HG03457 (cell line): ENCODE data around the gene NNT.
"Not testable (repeated sequence)": the region's sequence is repeated elsewhere in the genome, so short reads cannot be mapped to it uniquely, and the experiment has no call there.

Experiments
- ATAC-seq: cut with Tn5 transposase; IDR thresholded peaks from one replicate; pipeline ENCODE4 v1.9.1; 2021; ENCODE audit warnings: moderate number of reproducible peaks; ENCODE audit not compliant: unreplicated experiment

Gene NNT

GRCh38 chr5:43602461-43603343 is at the start of gene NNT:
Gene NNT (plus strand): TSS chr5:43603180. CDS start chr5:43609196, 6,016 bp downstream.
- ATAC-seq = peak; percentile 74

GRCh38 chr5:43553381-43553780 is 49.6 kb upstream of the NNT start:
- no peak for ATAC-seq

- ATAC-seq = no peak
Observed at GRCh38 chr5:43554497-43554896, 48.5 kb upstream of the NNT start.

GRCh38 chr5:43555895-43556606 is 46.9 kb upstream of the NNT start:
- ATAC-seq = no peak

GRCh38 chr5:43556607-43556856 is 46.4 kb upstream of the NNT start:
- ATAC-seq = peak; percentile 87

GRCh38 chr5:43556857-43557542 is 46.0 kb upstream of the NNT start, which contains the start of gene PAIP1:
Gene PAIP1 (minus strand): TSS chr5:43557077. CDS start chr5:43556846, 231 bp downstream.
- ATAC-seq = peak; percentile 67

GRCh38 chr5:43560128-43560527 is 42.9 kb upstream of the NNT start:
- no peak for ATAC-seq

GRCh38 chr5:43561356-43561755 is 41.6 kb upstream of the NNT start:
- no peak for ATAC-seq

- ATAC-seq = no peak
Observed at GRCh38 chr5:43563321-43563720, 39.7 kb upstream of the NNT start.

- no peak for ATAC-seq
Observed at GRCh38 chr5:43564289-43564850, 38.6 kb upstream of the NNT start.

- no peak for ATAC-seq
Observed at GRCh38 chr5:43565043-43565442, 37.9 kb upstream of the NNT start.

GRCh38 chr5:43567967-43568366 is 35.0 kb upstream of the NNT start:
- no peak for ATAC-seq

GRCh38 chr5:43569236-43569746 is 33.7 kb upstream of the NNT start:
- ATAC-seq = no peak

- no peak for ATAC-seq
Observed at GRCh38 chr5:43570450-43571158, 32.4 kb upstream of the NNT start.

GRCh38 chr5:43571237-43571636 is 31.7 kb upstream of the NNT start:
- ATAC-seq = no peak

- no peak for ATAC-seq
Observed at GRCh38 chr5:43572357-43572756, 30.6 kb upstream of the NNT start.

- no peak for ATAC-seq
Observed at GRCh38 chr5:43573058-43573457, 29.9 kb upstream of the NNT start.

GRCh38 chr5:43580402-43581210 is 22.4 kb upstream of the NNT start:
- ATAC-seq = not testable (repeated sequence)

- ATAC-seq = no peak
Observed at GRCh38 chr5:43581398-43581797, 21.6 kb upstream of the NNT start.
